Caco-2 (cell line): Measurements from ENCODE around the gene WDR6. TPM values are rescaled to one million over a fixed set of nuclear protein-coding genes. Genes with fewer than 3 reads are reported as not detected.

Source experiments
- BruUV-seq: library from RNA; stranded (reverse); fragments of 400-500 nt; replicated peaks from 2 replicates; lab custom pipeline; 2021; lab: Mats Ljungman, UMichigan
- CTCF ChIA-PET: fragments of 300-600 bp; sonication (Branson Sonifier 250); formaldehyde crosslinking; loops from one replicate; lab custom pipeline; 2022; ENCODE audit warnings: antibody characterized with exemption; lab: Charles Lee
- POLR2A ChIA-PET: fragments of 300-600 bp; sonication (Branson Sonifier 250); formaldehyde crosslinking; loops from one replicate; lab custom pipeline; 2022; ENCODE audit warnings: antibody characterized with exemption; lab: Charles Lee
- DNase-seq, 2 experiments: peaks; one replicate each; pipeline versions ENCODE4 v3.0.0 to v3.0.0-alpha.2; 2020 to 2022
- H3K27me3 ChIP-seq: replicated peaks from 2 replicates; pipeline ENCODE4 v1.6.0; 2011; ENCODE audit warnings: low read length; ENCODE audit not compliant: control insufficient read depth, insufficient read depth
- H3K36me3 ChIP-seq: 2 replicates; pipeline ENCODE4 v1.5.1; 2011; ENCODE audit warnings: low read length; ENCODE audit not compliant: control insufficient read depth, insufficient read depth
- H3K4me1 ChIP-seq: fragments of 250-450 bp; sonication (Bioruptor Pico); 2 replicates; pipeline ENCODE4 v1.5.1; 2020; ENCODE audit warnings: mild to moderate bottlenecking
- H3K4me3 ChIP-seq: 2 replicates; pipeline ENCODE4 v1.5.1; 2011; ENCODE audit warnings: low read depth, mild to moderate bottlenecking, control low read depth, low read length
- H3K9me3 ChIP-seq: fragments of 250-450 bp; sonication (Bioruptor Pico); 2 replicates; pipeline ENCODE4 v1.5.1; 2020; ENCODE audit warnings: mild to moderate bottlenecking, moderate library complexity
- H3K27ac Mint-ChIP-seq: one replicate; pipeline ENCODE4 v1.8.0; 2022; ENCODE audit warnings: mixed read lengths; ENCODE audit not compliant: unreplicated experiment
- H3K27me3 Mint-ChIP-seq: one replicate; pipeline ENCODE4 v1.8.0; 2022; ENCODE audit warnings: mixed read lengths; ENCODE audit not compliant: insufficient read depth, unreplicated experiment
- H3K36me3 Mint-ChIP-seq: one replicate; pipeline ENCODE4 v1.8.0; 2022; ENCODE audit warnings: mild to moderate bottlenecking, mixed read lengths; ENCODE audit not compliant: insufficient read depth, unreplicated experiment
- H3K4me1 Mint-ChIP-seq: one replicate; pipeline ENCODE4 v1.8.0; 2022; ENCODE audit warnings: low read depth, mixed read lengths; ENCODE audit not compliant: unreplicated experiment
- H3K4me3 Mint-ChIP-seq: one replicate; pipeline ENCODE4 v1.8.0; 2022; ENCODE audit warnings: mild to moderate bottlenecking, moderate library complexity, mixed read lengths; ENCODE audit not compliant: unreplicated experiment
- H3K9me3 Mint-ChIP-seq: one replicate; pipeline ENCODE4 v1.8.0; 2022; ENCODE audit warnings: mixed read lengths; ENCODE audit not compliant: unreplicated experiment
- CTCF ChIP-seq, 2 experiments: fragments of 200-600 bp in 1 of 2; IDR thresholded peaks; 1 replicate in 1 of 2; 2 replicates in 1 of 2; pipeline versions ENCODE4 v1.5.1 to v1.8.0; 2011 to 2022; ENCODE audit warnings: antibody characterized with exemption in 1 of 2, control low read depth in 1 of 2, inconsistent platforms in 1 of 2, low read depth in 1 of 2, low read length in 1 of 2, mild to moderate bottlenecking in 1 of 2, moderate library complexity in 1 of 2; ENCODE audit not compliant: insufficient read depth in 1 of 2, severe bottlenecking in 1 of 2, unreplicated experiment in 1 of 2
- intact Hi-C: fragments of 100-400 bp; cut with micrococcal nuclease; formaldehyde crosslinking; loops from one replicate; pipeline ENCODE4 v1.10.0; 2022; ENCODE audit not compliant: unreplicated experiment
- total RNA-seq: library from RNA; stranded (reverse); gene quantifications from 2 replicates; pipeline ENCODE4 v1.2.3, GENCODE V29; 2022

Gene WDR6
- total RNA-seq, 1 experiment from 2014 or later = 184 TPM

GRCh38 chr3:48989796-48990635 lies 17.2 kb upstream of the WDR6 start, which contains the start of gene P4HTM:
Gene P4HTM, plus strand, starts transcription at chr3:48990241. Its CDS starts 16 bp downstream, at chr3:48990257.
- peak within 1 kb of the TSS; percentile 98 for H3K27ac Mint-ChIP-seq
- POLR2A ChIA-PET = interaction anchor here (0.6 to 1.7 kb wide), 4 partner anchors 17 to 556 kb away, joined by 3 to 24 read pairs (median 6); partner anchors contain the start of gene WDR6
- peaks cover 13% of the 10 kb centered on the region for H3K4me1 ChIP-seq
- H3K36me3 ChIP-seq = no peaks in the 10 kb centered on the region
- CTCF ChIA-PET = interaction anchor here (0.7 to 3.2 kb wide), 5 partner anchors 17 to 105 kb away, joined by 3 to 54 read pairs (median 5); partner anchors contain the start of genes DALRD3, NDUFAF3 and WDR6
- no peaks in the 10 kb centered on the region for H3K27me3 Mint-ChIP-seq
- intact Hi-C loops = loop anchor here (1.0 to 2.0 kb wide), 2 partner anchors 17 to 103 kb away; partner anchors contain the start of gene WDR6
- DNase-seq = peak; percentile 82 to 84
- no peaks in the 10 kb centered on the region for H3K27me3 ChIP-seq
- BruUV-seq = no TSS peak
- H3K9me3 Mint-ChIP-seq = no peaks in the 10 kb centered on the region
- peak in 1 of 2 experiments; percentile 40 for TF ChIP-seq CTCF (IDR thresholded peaks at IDR 0.05; ENCODE audit: insufficient read depth in 1 of 2, low read depth in 1 of 2, low read length in 1 of 2, severe bottlenecking in 1 of 2, unreplicated experiment in 1 of 2)
- H3K4me3 Mint-ChIP-seq = peak within 1 kb of the TSS; percentile 96
- peaks cover 28% of the 10 kb centered on the region for H3K36me3 Mint-ChIP-seq
- peak within 1 kb of the TSS; percentile 95 for H3K4me3 ChIP-seq
- H3K4me1 Mint-ChIP-seq = peaks cover 13% of the 10 kb centered on the region
- no peaks in the 10 kb centered on the region for H3K9me3 ChIP-seq

- no peak for TF ChIP-seq CTCF (IDR thresholded peaks at IDR 0.05; ENCODE audit: insufficient read depth in 1 of 2, low read depth in 1 of 2, low read length in 1 of 2, severe bottlenecking in 1 of 2, unreplicated experiment in 1 of 2)
- ChIA-PET CTCF (interaction anchor here (0.5 to 1.7 kb wide), 2 partner anchors 16 to 475 kb away, joined by 3 to 5 read pairs; partner anchors contain the start of gene WDR6), POLR2A (interaction anchor here (1.1 to 1.5 kb wide), 2 partner anchors 16 to 20 kb away, joined by 3 to 9 read pairs; partner anchors contain the start of gene WDR6)
- peak in 1 of 2 experiments; percentile 58 for DNase-seq
- Histone ChIP-seq H3K36me3 (no peaks in the 10 kb centered on the region), H3K4me3 (peak overlapping the region; percentile 95), H3K27me3 (no peaks in the 10 kb centered on the region), H3K4me1 (peaks cover 13% of the 10 kb centered on the region), H3K9me3 (no peaks in the 10 kb centered on the region)
- peak overlapping the region; percentile 96 for H3K4me3 Mint-ChIP-seq
- peak overlapping the region; percentile 81 for H3K27ac Mint-ChIP-seq
- peaks cover 28% of the 10 kb centered on the region for H3K36me3 Mint-ChIP-seq
- no peaks in the 10 kb centered on the region for H3K27me3 Mint-ChIP-seq
- no TSS peak for BruUV-seq
- H3K9me3 Mint-ChIP-seq = no peaks in the 10 kb centered on the region
- H3K4me1 Mint-ChIP-seq = peaks cover 13% of the 10 kb centered on the region
- intact Hi-C loops = no loop called here
Measured at GRCh38 chr3:48990636-48991469, 16.3 kb upstream of the WDR6 start.
